Smooth muscle cell of the brain vasculature (primary cell): ENCODE measurements around the gene COG3.

Source experiments
- DNase-seq: peaks from one replicate; pipeline ENCODE4 v3.0.0-alpha.2; 2012; ENCODE audit warnings: low read depth, low spot score

Gene COG3

GRCh38 chr13:45446181-45446580 lies 18.6 kb upstream of the COG3 start:
- DNase-seq, result no peak

GRCh38 chr13:45447050-45447661 lies 17.6 kb upstream of the COG3 start:
- no peak for DNase-seq

- no peak for DNase-seq
Observed at GRCh38 chr13:45448965-45449559, 15.7 kb upstream of the COG3 start.

GRCh38 chr13:45451282-45451681 lies 13.5 kb upstream of the COG3 start:
- DNase-seq, result no peak

- DNase-seq, result no peak
Observed at GRCh38 chr13:45454204-45454603, 10.5 kb upstream of the COG3 start.

- DNase-seq, result no peak
Observed at GRCh38 chr13:45456196-45456972, 8.4 kb upstream of the COG3 start.

GRCh38 chr13:45464141-45464686 lies 525 bp upstream of the COG3 start:
- no peak for DNase-seq

- no peak for DNase-seq
Observed at GRCh38 chr13:45466359-45466758, 1.6 kb downstream of the COG3 start.

- no peak for DNase-seq
Observed at GRCh38 chr13:45468635-45469034, 3.9 kb downstream of the COG3 start.

GRCh38 chr13:45472171-45472705 lies 7.5 kb downstream of the COG3 start:
- DNase-seq, result no peak

GRCh38 chr13:45473627-45474026 lies 8.9 kb downstream of the COG3 start:
- no peak for DNase-seq

GRCh38 chr13:45474584-45475454 lies 10.1 kb downstream of the COG3 start:
- DNase-seq, result no peak

GRCh38 chr13:45479661-45480060 lies 14.9 kb downstream of the COG3 start:
- no peak for DNase-seq

GRCh38 chr13:45481688-45482087 lies 16.9 kb downstream of the COG3 start:
- DNase-seq, result no peak

GRCh38 chr13:45482571-45483173 lies 17.9 kb downstream of the COG3 start:
- DNase-seq, result no peak

GRCh38 chr13:45487604-45488003 lies 22.9 kb downstream of the COG3 start:
- DNase-seq, result no peak

- DNase-seq, result no peak
Observed at GRCh38 chr13:45490068-45490467, 25.3 kb downstream of the COG3 start.

GRCh38 chr13:45492538-45492937 lies 27.8 kb downstream of the COG3 start:
- no peak for DNase-seq

- no peak for DNase-seq
Observed at GRCh38 chr13:45496942-45497341, 32.2 kb downstream of the COG3 start.

- peak; percentile 51 for DNase-seq
Observed at GRCh38 chr13:45500492-45501174, 35.9 kb downstream of the COG3 start.

- no peak for DNase-seq
Observed at GRCh38 chr13:45501175-45501526, 36.4 kb downstream of the COG3 start.
